SJCRH30 (cell line): ENCODE measurements around the gene TRIAP1. TPM values are rescaled to one million over a fixed set of nuclear protein-coding genes. Genes with fewer than 3 reads are reported as not detected.

Experiments used
- DNase-seq, 2 experiments: peaks; one replicate each; pipeline ENCODE4 v3.0.0-alpha.2; 2015 to 2020
- H3K27ac ChIP-seq: fragments of 250-450 bp; sonication (Bioruptor Pico); 2 replicates; pipeline ENCODE4 v1.5.1; 2020; ENCODE audit warnings: mild to moderate bottlenecking, moderate library complexity
- H3K27me3 ChIP-seq: fragments of 250-450 bp; sonication (Bioruptor Pico); 2 replicates; pipeline ENCODE4 v1.5.1; 2020; ENCODE audit warnings: mild to moderate bottlenecking, moderate library complexity
- H3K36me3 ChIP-seq: fragments of 250-450 bp; sonication (Bioruptor Pico); 2 replicates; pipeline ENCODE4 v1.5.1; 2020; ENCODE audit warnings: mild to moderate bottlenecking, moderate library complexity
- H3K4me1 ChIP-seq: fragments of 250-450 bp; sonication (Bioruptor Pico); 2 replicates; pipeline ENCODE4 v1.5.1; 2020; ENCODE audit warnings: mild to moderate bottlenecking, moderate library complexity
- H3K4me3 ChIP-seq: fragments of 250-450 bp; sonication (Bioruptor Pico); 2 replicates; pipeline ENCODE4 v1.5.1; 2020; ENCODE audit warnings: mild to moderate bottlenecking, moderate library complexity
- H3K9me3 ChIP-seq: fragments of 250-450 bp; sonication (Bioruptor Pico); replicated peaks from 2 replicates; pipeline ENCODE4 v1.5.1; 2020; ENCODE audit warnings: mild to moderate bottlenecking, moderate library complexity
- total RNA-seq: library from RNA; depleted of rRNA; stranded (reverse); fragments of >200 nt; shearing (Covaris generic); gene quantifications from 2 replicates; pipeline ENCODE4 v1.2.3, GENCODE V29; 2014

TRIAP1 gene
- total RNA-seq, 1 experiment from 2014 or later: 43.4 TPM

DNA sequence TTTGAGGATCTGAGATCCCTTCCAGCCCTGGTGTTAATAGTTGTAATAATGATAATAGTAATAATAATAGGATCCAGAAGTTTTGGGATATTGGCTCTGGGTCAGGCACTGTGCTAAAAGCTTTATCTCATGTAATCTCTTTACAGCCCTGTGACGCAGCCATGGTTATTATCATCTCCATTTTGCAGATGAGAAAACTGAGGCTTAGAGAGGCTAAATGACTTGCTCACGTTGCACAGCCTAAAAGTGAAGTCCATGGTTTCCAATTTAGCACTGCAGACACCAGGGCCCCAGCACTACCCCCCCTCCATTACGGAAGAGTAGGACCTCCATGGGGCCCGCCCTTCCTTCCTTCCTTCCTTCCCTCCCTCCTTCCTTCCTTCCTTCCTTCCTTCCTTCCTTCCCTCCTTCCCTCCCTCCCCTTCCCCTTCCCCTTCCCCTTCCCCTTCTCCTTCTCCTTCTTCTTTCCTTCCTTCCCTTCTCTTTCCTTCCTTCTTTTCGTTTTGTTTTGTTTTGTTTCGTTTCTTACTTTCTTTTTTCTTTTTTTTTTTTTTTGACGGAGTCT is 23.2 kb downstream of the TRIAP1 start:
- Histone ChIP-seq H3K4me3 (no peak overlapping the region), H3K4me1 (no peaks in the 10 kb centered on the region), H3K27ac (no peak overlapping the region), H3K27me3 (no peaks in the 10 kb centered on the region), H3K36me3 (no peaks in the 10 kb centered on the region), H3K9me3 (no peaks in the 10 kb centered on the region)
- DNase-seq: no peak

DNA sequence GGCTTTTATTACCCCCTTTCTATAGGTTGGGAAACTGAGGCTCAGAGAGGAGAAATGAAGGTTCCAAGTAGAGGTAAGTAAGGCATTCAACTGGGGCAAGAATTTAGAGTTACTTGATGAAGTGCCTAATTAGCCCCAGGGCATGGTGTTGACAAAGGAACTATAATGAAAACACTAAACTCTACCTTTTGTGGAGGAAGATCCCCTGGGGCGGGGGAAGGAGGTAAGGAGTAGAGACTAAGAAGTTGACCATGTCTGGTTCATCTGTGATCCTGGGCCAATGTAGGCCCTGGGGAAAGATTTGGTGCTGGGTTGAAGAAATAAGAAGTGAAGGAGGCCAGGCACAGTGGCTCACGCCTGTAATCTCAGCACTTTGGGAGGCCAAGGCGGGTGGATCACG is 24.5 kb downstream of the TRIAP1 start:
- no peak overlapping the region for H3K27ac ChIP-seq
- no peaks in the 10 kb centered on the region for H3K9me3 ChIP-seq
- DNase-seq: no peak
- H3K4me1 ChIP-seq: no peaks in the 10 kb centered on the region
- no peaks in the 10 kb centered on the region for H3K27me3 ChIP-seq
- no peaks in the 10 kb centered on the region for H3K36me3 ChIP-seq
- H3K4me3 ChIP-seq: no peak overlapping the region

DNA sequence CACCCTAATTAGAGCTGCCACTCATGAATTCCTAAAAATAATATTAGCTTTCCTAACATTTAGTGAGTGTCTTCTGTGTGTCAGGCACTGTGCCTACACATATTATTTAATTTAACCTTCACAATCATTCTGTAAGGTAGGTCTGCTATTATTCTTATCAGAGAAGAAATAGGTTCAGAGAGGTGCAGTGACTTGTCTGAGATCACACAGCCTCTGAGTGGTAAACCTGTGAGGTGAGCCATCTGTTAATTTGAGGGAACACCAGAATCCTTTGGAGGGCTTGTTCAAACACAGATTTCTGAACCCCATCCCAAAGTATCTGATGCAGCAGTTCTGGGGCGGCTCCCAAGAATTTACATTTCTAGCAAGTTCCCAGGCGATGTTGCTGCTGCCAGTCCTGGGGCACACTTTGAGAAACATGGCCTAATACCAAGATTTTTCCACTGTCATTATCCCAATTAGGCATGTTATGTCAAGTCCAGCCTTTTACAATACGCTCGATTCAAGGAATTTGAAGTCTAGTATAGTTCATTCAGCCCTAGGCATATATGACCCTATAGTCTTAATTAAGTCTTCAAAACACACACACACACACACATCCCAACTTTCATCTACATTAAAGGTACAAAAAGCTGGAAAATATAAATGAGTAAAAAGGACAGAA is 28.1 kb downstream of the TRIAP1 start:
- H3K4me1 ChIP-seq: no peaks in the 10 kb centered on the region
- no peak overlapping the region for H3K4me3 ChIP-seq
- H3K27ac ChIP-seq: no peak overlapping the region
- H3K9me3 ChIP-seq: no peaks in the 10 kb centered on the region
- DNase-seq: no peak
- no peaks in the 10 kb centered on the region for H3K27me3 ChIP-seq
- no peaks in the 10 kb centered on the region for H3K36me3 ChIP-seq

DNA sequence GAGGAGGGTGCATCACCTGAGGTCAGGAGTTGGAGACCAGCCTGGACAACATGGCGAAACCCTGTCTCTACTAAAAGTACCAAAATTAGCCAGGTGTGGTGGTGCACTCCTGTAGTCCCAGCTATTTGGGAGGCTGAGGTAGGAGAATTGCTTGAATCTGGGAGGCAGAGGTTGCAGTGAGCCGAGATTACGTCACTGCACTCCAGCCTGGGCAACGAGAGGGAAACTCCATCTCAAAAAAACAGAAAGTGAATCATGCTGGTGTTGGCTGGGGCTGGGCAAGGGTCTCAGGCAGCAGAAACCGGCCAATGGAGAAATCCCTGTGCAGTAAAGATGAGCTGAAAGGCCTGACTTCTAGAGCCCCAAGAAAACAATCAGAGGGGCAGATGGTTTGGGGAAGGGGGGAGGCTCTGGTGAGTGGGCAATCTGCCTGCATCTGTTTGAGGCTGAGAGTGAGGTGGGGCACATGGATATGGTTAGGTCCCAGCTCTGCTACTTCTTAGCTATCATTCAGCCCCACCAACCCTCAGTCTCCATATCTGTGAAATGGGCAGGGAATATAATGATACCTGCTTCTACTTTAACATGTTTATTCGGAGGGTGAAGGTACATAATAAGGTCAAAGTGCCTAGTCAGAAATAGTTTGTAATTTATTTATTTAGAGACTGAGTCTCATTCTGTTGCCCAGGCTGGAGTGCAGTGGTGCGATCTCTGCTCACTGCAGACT is 29.5 kb downstream of the TRIAP1 start:
- no peak for DNase-seq
- H3K27me3 ChIP-seq: no peaks in the 10 kb centered on the region; the same call in 1 of the 2 replicates
- no peaks in the 10 kb centered on the region for H3K36me3 ChIP-seq
- H3K9me3 ChIP-seq: no peaks in the 10 kb centered on the region
- no peak overlapping the region for H3K4me3 ChIP-seq
- H3K4me1 ChIP-seq: no peaks in the 10 kb centered on the region
- no peak overlapping the region for H3K27ac ChIP-seq

DNA sequence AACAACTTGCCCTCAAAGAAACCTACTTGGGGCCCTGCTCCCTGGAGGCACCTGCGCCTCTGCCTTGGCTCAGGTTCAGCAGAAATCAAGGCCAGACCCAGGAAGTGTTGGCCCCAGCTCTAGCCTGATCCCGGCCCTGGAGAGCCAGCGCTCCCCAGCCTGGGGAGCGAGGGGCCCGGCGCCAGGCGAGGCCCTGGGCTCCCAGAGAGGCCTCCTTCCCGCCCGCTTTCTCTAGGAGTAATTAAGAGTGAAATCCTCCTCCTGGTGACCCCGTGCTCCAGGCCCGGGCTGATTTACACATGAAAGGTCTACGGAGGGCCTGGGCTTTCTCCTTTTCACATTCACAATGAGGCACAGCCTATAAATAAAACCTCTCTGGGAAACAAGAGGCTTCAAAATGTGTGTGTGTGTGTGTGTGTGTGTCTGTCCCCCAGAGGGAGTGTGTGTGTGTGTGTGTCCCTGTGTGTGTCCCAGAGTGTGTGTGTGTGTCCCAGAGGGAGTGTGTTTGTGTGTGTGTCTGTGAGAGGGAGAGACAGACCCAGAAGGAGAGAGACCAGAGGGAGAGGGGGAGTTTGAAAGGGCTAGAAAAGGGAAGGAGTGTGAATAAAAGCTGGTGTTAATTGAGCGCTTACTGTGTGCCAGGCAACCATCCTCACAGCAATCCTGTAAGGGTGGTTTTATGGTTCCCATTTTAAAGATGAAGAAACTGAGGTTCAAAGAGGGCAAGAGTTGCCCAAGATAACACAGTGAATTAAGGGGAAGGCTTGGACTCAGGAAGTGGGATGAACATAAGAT is 32.1 kb downstream of the TRIAP1 start:
- DNase-seq: no peak
- no peak overlapping the region for H3K27ac ChIP-seq
- no peaks in the 10 kb centered on the region for H3K9me3 ChIP-seq
- no peak overlapping the region for H3K4me3 ChIP-seq
- H3K36me3 ChIP-seq: no peaks in the 10 kb centered on the region
- H3K27me3 ChIP-seq: no peaks in the 10 kb centered on the region; the same call in 1 of the 2 replicates
- no peaks in the 10 kb centered on the region for H3K4me1 ChIP-seq

DNA sequence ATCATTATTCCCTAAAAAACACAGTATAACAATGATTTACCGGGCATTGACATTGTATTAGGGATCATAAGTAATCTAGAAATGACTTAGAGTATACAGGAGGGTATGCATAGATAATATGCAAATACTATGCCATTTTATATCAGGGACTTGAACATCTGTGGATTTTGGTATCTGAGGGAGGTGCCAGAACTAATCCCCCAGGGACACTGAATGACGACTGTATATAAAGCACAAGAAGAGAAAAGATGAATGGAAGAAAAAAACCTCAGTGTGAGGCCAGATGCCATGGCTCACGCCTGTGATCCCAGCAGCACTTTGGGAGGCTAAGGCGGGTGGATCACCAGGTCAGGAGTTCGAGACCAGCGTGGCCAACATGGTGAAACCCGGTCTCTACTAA is 33.8 kb downstream of the TRIAP1 start:
- Histone ChIP-seq H3K4me3 (no peak overlapping the region), H3K36me3 (no peaks in the 10 kb centered on the region), H3K27me3 (no peaks in the 10 kb centered on the region; the same call in 1 of the 2 replicates)

DNA sequence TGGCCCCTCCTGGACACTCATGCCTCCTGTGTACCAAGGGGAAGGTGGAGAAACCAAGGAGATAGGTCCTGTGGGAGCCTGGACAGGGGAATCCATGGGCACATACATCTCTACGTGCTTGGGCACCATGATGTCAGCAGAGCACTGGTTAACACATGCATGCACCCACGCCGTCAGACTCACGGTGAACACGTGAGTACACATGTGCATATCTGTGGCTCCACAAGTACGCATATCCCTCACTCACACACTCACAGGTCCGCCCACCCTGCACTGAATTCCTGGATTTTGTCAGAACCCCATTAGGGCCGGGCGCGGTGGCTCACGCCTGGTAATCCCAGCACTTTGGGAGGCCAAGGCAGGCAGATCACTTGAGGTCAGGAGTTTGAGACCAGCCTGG is 37.4 kb downstream of the TRIAP1 start:
- Histone ChIP-seq H3K27ac (no peak overlapping the region), H3K4me1 (no peaks in the 10 kb centered on the region), H3K4me3 (no peak overlapping the region), H3K27me3 (no peaks in the 10 kb centered on the region; the same call in 1 of the 2 replicates), H3K36me3 (no peaks in the 10 kb centered on the region), H3K9me3 (no peaks in the 10 kb centered on the region)
- DNase-seq: no peak

More for the DNA sequence above, 33.8 kb downstream of the TRIAP1 start:
- no peak for DNase-seq
- no peaks in the 10 kb centered on the region for H3K9me3 ChIP-seq
- H3K27ac ChIP-seq: no peak overlapping the region
- no peaks in the 10 kb centered on the region for H3K4me1 ChIP-seq

DNA sequence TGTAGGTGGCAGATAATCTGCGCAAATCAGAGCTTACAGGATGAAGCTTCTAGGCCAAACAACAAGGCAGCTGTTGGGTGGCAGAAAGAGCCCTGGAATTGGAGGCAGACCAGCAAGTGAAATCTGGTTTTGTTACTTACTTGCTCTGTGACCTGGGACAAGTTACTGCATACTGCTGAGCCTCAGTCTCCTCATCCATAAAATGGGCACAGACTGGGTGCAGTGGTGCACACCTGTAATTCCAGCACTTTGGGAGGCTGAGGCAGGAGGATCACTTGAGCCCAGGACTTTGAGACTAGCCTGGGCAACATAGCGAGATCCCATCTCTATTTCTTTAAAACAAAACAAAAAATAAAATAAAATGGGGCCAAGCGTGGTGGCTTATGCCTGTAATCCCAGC is 39.6 kb downstream of the TRIAP1 start:
- no peak overlapping the region for H3K4me3 ChIP-seq
- no peak overlapping the region for H3K27ac ChIP-seq
- no peaks in the 10 kb centered on the region for H3K4me1 ChIP-seq
- H3K27me3 ChIP-seq: no peaks in the 10 kb centered on the region
- no peaks in the 10 kb centered on the region for H3K36me3 ChIP-seq
- no peaks in the 10 kb centered on the region for H3K9me3 ChIP-seq
- DNase-seq: no peak

DNA sequence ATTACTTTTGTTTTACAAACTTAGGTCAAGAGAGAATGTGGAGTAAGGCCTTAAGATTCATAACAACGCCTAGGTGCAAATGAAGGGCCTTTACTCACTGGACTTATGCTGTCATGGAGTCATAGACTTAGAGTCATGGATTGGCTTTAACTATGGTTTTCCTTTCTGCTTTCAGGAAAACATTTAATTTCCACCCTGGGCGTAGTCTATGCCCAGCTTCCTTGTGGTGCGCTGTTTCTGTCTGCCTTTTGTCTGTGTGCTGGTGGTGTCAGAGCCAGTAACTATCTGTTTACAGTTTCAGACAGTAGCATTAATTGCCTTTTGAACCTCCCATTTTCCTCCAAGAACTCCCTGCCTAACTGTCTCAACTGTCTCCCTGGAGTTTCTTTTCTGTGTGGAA is 40.1 kb downstream of the TRIAP1 start:
- no peaks in the 10 kb centered on the region for H3K36me3 ChIP-seq
- no peaks in the 10 kb centered on the region for H3K27me3 ChIP-seq
- no peak overlapping the region for H3K4me3 ChIP-seq
- H3K4me1 ChIP-seq: no peaks in the 10 kb centered on the region
- H3K27ac ChIP-seq: no peak overlapping the region
- no peaks in the 10 kb centered on the region for H3K9me3 ChIP-seq
- no peak for DNase-seq

DNA sequence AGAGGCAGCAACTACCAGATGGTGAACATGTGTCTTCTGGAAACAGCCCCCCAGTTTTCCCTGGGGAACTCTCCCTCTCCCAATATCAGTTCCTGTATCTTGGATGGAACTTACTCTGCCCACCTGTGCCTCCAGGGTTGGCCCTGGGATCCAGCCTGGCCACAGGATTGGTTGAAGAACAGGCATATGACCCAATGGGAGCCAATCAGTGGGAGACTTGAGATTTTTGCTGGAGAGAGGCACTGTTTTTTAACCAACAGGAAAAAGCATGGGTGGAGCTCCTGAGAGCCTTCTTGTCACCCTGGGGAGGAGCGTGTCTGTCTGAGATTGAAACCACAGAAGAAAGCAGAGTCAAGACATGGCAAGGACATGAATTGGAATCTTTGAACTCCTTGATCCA is 41.9 kb downstream of the TRIAP1 start:
- DNase-seq: peak; percentile 13 to 40
- Histone ChIP-seq H3K27ac (no peak overlapping the region), H3K4me3 (no peak overlapping the region), H3K36me3 (no peaks in the 10 kb centered on the region), H3K9me3 (no peaks in the 10 kb centered on the region), H3K4me1 (no peaks in the 10 kb centered on the region), H3K27me3 (no peaks in the 10 kb centered on the region)

DNA sequence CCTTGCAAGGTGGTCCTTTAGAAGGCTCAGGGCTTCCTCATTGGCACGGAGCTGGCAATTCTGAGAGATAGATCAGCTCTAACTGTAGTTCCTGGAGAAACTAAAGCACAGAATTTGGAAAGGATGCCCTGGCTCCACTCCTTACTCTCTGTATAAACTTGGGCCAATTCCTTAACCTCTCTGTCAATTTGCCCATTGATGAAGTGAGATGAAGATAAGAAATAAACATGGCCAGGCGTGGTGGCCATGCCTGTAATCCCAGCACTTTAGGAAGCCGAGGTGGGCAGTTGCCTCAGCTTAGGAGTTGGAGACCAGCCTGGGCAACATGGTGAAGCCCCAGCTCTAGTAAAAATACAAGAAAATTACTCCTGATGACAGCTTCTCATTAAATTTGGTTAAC is 42.3 kb downstream of the TRIAP1 start:
- no peak for DNase-seq
- no peaks in the 10 kb centered on the region for H3K4me1 ChIP-seq
- no peaks in the 10 kb centered on the region for H3K27me3 ChIP-seq
- no peaks in the 10 kb centered on the region for H3K9me3 ChIP-seq
- no peak overlapping the region for H3K27ac ChIP-seq
- no peak overlapping the region for H3K4me3 ChIP-seq
- H3K36me3 ChIP-seq: no peaks in the 10 kb centered on the region

DNA sequence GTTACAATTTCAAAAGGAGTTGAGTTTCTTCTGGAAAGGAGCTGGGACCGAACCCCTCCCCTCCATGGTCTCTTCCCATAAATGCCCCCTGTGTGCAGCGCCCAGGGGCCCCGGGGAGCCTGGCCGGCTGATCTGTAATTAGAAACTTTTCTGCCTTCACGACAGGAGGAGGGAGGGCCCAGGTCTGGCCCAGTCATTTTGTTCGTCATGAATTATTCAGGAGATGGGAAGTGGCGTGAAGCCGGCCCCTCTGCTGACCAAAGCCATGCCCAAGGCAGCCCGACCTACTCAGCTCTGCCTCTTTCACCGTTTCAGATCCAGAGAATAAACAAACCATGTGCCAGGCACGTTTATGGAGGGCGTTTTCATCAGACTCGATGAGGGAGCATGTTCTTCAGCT is 44.0 kb downstream of the TRIAP1 start:
- DNase-seq: peak; percentile 55 to 80
- Histone ChIP-seq H3K9me3 (no peaks in the 10 kb centered on the region), H3K36me3 (no peaks in the 10 kb centered on the region), H3K27me3 (no peaks in the 10 kb centered on the region), H3K4me3 (no peak overlapping the region), H3K4me1 (no peaks in the 10 kb centered on the region), H3K27ac (no peak overlapping the region)

DNA sequence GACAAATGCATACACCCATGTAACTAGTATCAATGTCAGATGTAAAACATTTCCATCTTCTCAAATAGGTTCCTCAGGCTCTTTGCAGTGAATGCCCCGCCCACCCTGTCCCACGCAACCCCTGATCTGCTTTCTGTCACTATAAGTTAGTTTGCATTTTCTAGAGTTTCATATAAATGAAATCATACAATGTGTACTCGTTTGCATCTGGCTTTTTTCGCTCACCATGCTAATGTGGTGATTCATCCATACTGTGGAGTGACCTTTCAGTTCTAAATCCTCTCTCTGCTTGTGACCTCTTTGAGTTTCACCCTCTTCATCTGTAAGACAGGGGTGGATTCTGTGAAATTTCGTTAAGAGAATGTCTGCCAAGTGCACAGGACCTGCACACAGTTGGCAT is 46.7 kb downstream of the TRIAP1 start:
- H3K27ac ChIP-seq: no peak overlapping the region
- no peaks in the 10 kb centered on the region for H3K9me3 ChIP-seq
- H3K27me3 ChIP-seq: peaks cover 2% of the 10 kb centered on the region; the same call in 1 of the 2 replicates
- H3K4me3 ChIP-seq: no peak overlapping the region
- no peaks in the 10 kb centered on the region for H3K36me3 ChIP-seq
- no peaks in the 10 kb centered on the region for H3K4me1 ChIP-seq
- DNase-seq: no peak

DNA sequence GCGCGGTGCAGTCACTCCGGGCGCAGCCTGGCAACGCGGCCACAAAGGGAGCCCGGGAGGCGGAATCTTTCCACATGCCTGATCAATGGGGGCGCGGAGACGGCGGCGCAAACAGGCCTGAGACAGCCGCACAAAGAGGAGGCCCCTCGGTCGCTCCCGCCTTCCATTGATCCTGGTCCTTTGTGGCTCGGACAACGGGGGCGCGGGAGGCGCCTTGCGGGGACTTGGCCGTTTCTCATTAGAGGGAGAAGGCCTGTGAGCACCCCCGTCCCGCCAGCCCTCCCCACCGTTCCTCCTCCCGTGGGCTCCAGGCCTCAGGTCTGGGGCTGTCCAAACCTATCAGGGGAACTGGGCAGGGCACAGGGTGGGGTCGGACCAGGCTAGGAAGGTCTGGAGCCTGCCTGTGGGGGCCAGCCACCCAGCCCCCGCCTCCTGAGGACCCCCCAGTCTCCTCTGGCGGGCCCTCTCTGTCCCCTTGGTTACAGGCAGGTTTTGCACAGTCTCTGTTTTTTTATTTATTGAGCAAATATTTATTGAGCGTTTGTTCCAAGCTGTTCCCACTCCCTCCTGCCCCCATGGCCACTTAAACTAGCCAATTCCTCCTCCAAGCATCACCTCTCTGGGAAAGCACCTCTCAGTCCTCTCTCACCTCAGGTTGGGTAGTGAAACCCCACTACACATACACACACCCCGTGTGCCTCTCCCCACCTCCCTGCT is 48.2 kb downstream of the TRIAP1 start:
- H3K9me3 ChIP-seq: no peaks in the 10 kb centered on the region
- H3K27ac ChIP-seq: no peak overlapping the region
- no peaks in the 10 kb centered on the region for H3K4me1 ChIP-seq
- H3K4me3 ChIP-seq: no peak overlapping the region
- DNase-seq: no peak
- H3K36me3 ChIP-seq: no peaks in the 10 kb centered on the region
- peaks cover 6% of the 10 kb centered on the region; the same call in 1 of the 2 replicates for H3K27me3 ChIP-seq
